Caco-2 (cell line): Measurements from ENCODE around the gene CCDC85C. TPM values are rescaled to one million over a fixed set of nuclear protein-coding genes. Genes with fewer than 3 reads are reported as not detected.

ENCODE experiments used
- BruUV-seq: library from RNA; stranded (reverse); fragments of 400-500 nt; replicated peaks from 2 replicates; lab custom pipeline; 2021; lab: Mats Ljungman, UMichigan
- CTCF ChIA-PET: fragments of 300-600 bp; sonication (Branson Sonifier 250); formaldehyde crosslinking; loops from one replicate; lab custom pipeline; 2022; ENCODE audit warnings: antibody characterized with exemption; lab: Charles Lee
- POLR2A ChIA-PET: fragments of 300-600 bp; sonication (Branson Sonifier 250); formaldehyde crosslinking; loops from one replicate; lab custom pipeline; 2022; ENCODE audit warnings: antibody characterized with exemption; lab: Charles Lee
- DNase-seq, 2 experiments: peaks; one replicate each; pipeline versions ENCODE4 v3.0.0 to v3.0.0-alpha.2; 2020 to 2022
- H3K27me3 ChIP-seq: replicated peaks from 2 replicates; pipeline ENCODE4 v1.6.0; 2011; ENCODE audit warnings: low read length; ENCODE audit not compliant: control insufficient read depth, insufficient read depth
- H3K36me3 ChIP-seq: 2 replicates; pipeline ENCODE4 v1.5.1; 2011; ENCODE audit warnings: low read length; ENCODE audit not compliant: control insufficient read depth, insufficient read depth
- H3K4me1 ChIP-seq: fragments of 250-450 bp; sonication (Bioruptor Pico); 2 replicates; pipeline ENCODE4 v1.5.1; 2020; ENCODE audit warnings: mild to moderate bottlenecking
- H3K4me3 ChIP-seq: 2 replicates; pipeline ENCODE4 v1.5.1; 2011; ENCODE audit warnings: low read depth, mild to moderate bottlenecking, control low read depth, low read length
- H3K9me3 ChIP-seq: fragments of 250-450 bp; sonication (Bioruptor Pico); 2 replicates; pipeline ENCODE4 v1.5.1; 2020; ENCODE audit warnings: mild to moderate bottlenecking, moderate library complexity
- H3K27ac Mint-ChIP-seq: one replicate; pipeline ENCODE4 v1.8.0; 2022; ENCODE audit warnings: mixed read lengths; ENCODE audit not compliant: unreplicated experiment
- H3K27me3 Mint-ChIP-seq: one replicate; pipeline ENCODE4 v1.8.0; 2022; ENCODE audit warnings: mixed read lengths; ENCODE audit not compliant: insufficient read depth, unreplicated experiment
- H3K36me3 Mint-ChIP-seq: one replicate; pipeline ENCODE4 v1.8.0; 2022; ENCODE audit warnings: mild to moderate bottlenecking, mixed read lengths; ENCODE audit not compliant: insufficient read depth, unreplicated experiment
- H3K4me1 Mint-ChIP-seq: one replicate; pipeline ENCODE4 v1.8.0; 2022; ENCODE audit warnings: low read depth, mixed read lengths; ENCODE audit not compliant: unreplicated experiment
- H3K4me3 Mint-ChIP-seq: one replicate; pipeline ENCODE4 v1.8.0; 2022; ENCODE audit warnings: mild to moderate bottlenecking, moderate library complexity, mixed read lengths; ENCODE audit not compliant: unreplicated experiment
- H3K9me3 Mint-ChIP-seq: one replicate; pipeline ENCODE4 v1.8.0; 2022; ENCODE audit warnings: mixed read lengths; ENCODE audit not compliant: unreplicated experiment
- intact Hi-C: fragments of 100-400 bp; cut with micrococcal nuclease; formaldehyde crosslinking; loops from one replicate; pipeline ENCODE4 v1.10.0; 2022; ENCODE audit not compliant: unreplicated experiment
- total RNA-seq: library from RNA; stranded (reverse); gene quantifications from 2 replicates; pipeline ENCODE4 v1.2.3, GENCODE V29; 2022
- TF ChIP-seq, protein P1 (sequence below), 2 experiments: fragments of 200-600 bp in 1 of 2; IDR thresholded peaks; 1 replicate in 1 of 2; 2 replicates in 1 of 2; pipeline versions ENCODE4 v1.5.1 to v1.8.0; 2011 to 2022; ENCODE audit warnings: antibody characterized with exemption in 1 of 2, control low read depth in 1 of 2, inconsistent platforms in 1 of 2, low read depth in 1 of 2, low read length in 1 of 2, mild to moderate bottlenecking in 1 of 2, moderate library complexity in 1 of 2; ENCODE audit not compliant: insufficient read depth in 1 of 2, severe bottlenecking in 1 of 2, unreplicated experiment in 1 of 2

CCDC85C gene
- total RNA-seq, 1 experiment from 2014 or later, result 76.2 TPM

DNA sequence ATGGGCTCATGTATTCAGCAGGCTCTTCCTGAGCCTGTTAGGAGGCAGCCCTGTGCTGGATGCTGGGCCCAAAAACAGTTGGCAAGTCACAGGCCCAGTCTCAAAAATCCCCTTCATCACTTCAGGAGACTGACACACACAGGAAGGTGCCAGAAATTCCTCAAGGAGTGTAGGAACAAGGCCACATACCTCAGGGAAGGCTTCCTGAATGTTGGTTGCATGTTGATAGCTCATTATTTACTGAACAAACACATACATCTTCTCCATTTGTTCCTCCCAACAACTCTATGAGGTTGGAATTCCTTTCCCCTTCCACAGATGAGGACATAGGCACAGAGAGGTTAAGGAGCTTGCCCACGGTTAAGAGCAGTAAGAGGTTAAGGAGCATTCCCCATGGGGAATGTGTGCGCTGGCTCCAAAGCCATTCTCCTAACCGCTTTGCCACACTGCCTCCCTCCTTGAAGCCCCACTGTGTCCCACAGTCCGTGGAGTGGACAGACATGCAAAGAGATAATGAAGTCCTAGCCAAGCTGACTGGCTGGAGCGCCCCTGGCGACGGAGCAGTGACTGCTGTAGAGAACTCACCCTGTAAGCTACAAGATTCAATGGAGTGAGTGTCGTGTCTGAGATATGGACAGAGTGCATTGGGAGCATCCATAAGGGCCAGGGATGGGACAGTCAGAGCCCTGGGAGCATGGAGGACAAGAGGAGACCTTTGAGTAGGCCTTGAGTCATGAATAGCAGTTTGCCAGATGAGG, 44.2 kb upstream of the CCDC85C start:
- Histone ChIP-seq H3K36me3 (no peaks in the 10 kb centered on the region), H3K4me1 (peaks cover 6% of the 10 kb centered on the region; the same call in 1 of the 2 replicates), H3K9me3 (no peaks in the 10 kb centered on the region), H3K27me3 (no peaks in the 10 kb centered on the region), H3K4me3 (no peak overlapping the region)
- BruUV-seq, result no TSS peak
- no peak overlapping the region for H3K27ac Mint-ChIP-seq
- H3K9me3 Mint-ChIP-seq, result no peaks in the 10 kb centered on the region
- H3K36me3 Mint-ChIP-seq, result peaks cover 5% of the 10 kb centered on the region
- ChIA-PET POLR2A (no interaction called here), CTCF (no interaction called here)
- TF ChIP-seq, protein P1, sequence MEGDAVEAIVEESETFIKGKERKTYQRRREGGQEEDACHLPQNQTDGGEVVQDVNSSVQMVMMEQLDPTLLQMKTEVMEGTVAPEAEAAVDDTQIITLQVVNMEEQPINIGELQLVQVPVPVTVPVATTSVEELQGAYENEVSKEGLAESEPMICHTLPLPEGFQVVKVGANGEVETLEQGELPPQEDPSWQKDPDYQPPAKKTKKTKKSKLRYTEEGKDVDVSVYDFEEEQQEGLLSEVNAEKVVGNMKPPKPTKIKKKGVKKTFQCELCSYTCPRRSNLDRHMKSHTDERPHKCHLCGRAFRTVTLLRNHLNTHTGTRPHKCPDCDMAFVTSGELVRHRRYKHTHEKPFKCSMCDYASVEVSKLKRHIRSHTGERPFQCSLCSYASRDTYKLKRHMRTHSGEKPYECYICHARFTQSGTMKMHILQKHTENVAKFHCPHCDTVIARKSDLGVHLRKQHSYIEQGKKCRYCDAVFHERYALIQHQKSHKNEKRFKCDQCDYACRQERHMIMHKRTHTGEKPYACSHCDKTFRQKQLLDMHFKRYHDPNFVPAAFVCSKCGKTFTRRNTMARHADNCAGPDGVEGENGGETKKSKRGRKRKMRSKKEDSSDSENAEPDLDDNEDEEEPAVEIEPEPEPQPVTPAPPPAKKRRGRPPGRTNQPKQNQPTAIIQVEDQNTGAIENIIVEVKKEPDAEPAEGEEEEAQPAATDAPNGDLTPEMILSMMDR (IDR thresholded peaks at IDR 0.05; ENCODE audit: insufficient read depth in 1 of 2, low read depth in 1 of 2, low read length in 1 of 2, severe bottlenecking in 1 of 2, unreplicated experiment in 1 of 2), result no peak
- intact Hi-C loops, result no loop called here
- no peak for DNase-seq
- no peaks in the 10 kb centered on the region for H3K4me1 Mint-ChIP-seq
- H3K4me3 Mint-ChIP-seq, result no peak overlapping the region
- H3K27me3 Mint-ChIP-seq, result no peaks in the 10 kb centered on the region

DNA sequence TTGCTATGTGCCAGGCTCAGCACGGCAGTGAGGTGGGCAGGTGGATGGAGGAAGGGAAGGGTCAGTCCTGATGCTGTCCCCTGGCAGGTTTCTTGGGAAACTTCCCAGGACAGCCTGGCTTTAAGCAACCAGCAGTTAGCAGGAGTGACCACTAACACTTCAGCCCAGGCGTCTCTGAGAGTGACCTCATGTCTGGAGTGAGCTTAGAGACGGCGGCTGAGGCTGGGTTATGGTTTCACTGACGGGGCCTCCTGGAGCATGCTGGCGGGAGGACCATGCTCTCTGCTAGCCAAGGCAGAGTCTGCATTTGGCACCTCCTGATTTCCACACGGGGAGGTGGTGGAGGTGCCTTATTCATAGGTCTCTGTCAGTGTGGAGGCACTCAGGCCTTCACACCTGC, 43.4 kb upstream of the CCDC85C start:
- H3K4me3 Mint-ChIP-seq, result no peak overlapping the region
- CTCF ChIA-PET, result no interaction called here
- BruUV-seq, result no TSS peak

DNA sequence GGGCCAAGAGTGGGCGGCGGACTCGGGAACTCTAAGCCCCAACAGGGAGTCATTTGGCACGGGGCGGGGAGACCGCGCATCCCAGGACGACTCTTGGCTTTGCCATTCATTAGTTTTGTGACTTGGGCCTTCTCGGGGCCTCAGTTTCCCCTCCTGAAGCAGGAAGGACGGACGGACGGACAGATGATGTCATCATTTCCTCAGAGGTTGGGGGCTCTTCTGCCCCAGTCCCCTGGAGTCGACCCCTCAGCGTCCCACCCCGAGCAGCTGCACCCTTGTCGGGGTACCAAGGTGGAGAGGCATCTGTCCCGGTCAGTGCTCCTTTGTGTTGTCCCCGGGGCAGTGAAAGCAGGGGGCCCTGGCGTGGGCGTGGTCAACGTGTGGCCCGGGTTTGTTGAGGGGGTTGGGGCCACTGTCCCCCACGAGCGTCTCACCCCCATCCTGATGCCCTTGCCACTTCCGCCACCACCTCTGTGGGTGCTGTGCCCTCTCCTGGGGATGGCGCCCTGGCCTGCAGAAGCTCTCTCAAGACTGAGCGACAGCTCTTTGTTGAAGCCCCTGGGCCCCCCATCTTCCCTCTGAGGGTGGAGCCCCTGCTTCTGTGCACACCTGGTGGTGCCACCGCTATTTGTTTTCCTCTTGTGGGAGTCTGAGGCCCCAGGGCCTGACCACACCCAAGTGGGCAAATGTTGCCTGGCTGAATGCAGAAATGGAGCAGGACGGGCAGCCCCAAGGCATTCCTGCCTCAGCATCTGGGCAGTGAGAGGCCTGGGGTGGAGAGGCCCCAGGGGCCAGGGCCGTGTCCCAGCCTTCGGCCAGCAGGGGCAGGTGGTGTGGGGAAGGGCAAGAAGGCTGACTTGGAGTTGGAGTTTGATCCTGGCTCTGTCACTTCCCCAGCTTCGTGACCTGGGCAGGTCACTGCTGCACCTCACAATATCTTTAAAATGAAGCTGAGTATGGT, 41.8 kb upstream of the CCDC85C start:
- BruUV-seq, result no TSS peak
- peak in 1 of 2 experiments; percentile 10 for DNase-seq
- H3K27ac Mint-ChIP-seq, result no peak overlapping the region
- no peaks in the 10 kb centered on the region for H3K9me3 Mint-ChIP-seq
- no peaks in the 10 kb centered on the region for H3K9me3 ChIP-seq
- CTCF ChIA-PET, result no interaction called here
- H3K27me3 Mint-ChIP-seq, result no peaks in the 10 kb centered on the region
- H3K4me1 Mint-ChIP-seq, result no peaks in the 10 kb centered on the region
- TF ChIP-seq, protein P1 (IDR thresholded peaks at IDR 0.05; ENCODE audit: insufficient read depth in 1 of 2, low read depth in 1 of 2, low read length in 1 of 2, severe bottlenecking in 1 of 2, unreplicated experiment in 1 of 2), result no peak
- H3K27me3 ChIP-seq, result no peaks in the 10 kb centered on the region
- intact Hi-C loops, result no loop called here
- no peaks in the 10 kb centered on the region for H3K36me3 ChIP-seq
- POLR2A ChIA-PET, result no interaction called here
- H3K4me3 Mint-ChIP-seq, result peak overlapping the region; percentile 67
- peaks cover 6% of the 10 kb centered on the region; the same call in 1 of the 2 replicates for H3K4me1 ChIP-seq
- H3K36me3 Mint-ChIP-seq, result peaks cover 5% of the 10 kb centered on the region
- peak overlapping the region; percentile 50 for H3K4me3 ChIP-seq

More for the DNA sequence above, 43.4 kb upstream of the CCDC85C start:
- H3K27me3 ChIP-seq, result no peaks in the 10 kb centered on the region
- Mint-ChIP-seq H3K27me3 (no peaks in the 10 kb centered on the region), H3K36me3 (peaks cover 5% of the 10 kb centered on the region), H3K4me1 (no peaks in the 10 kb centered on the region), H3K9me3 (no peaks in the 10 kb centered on the region), H3K27ac (no peak overlapping the region)
- H3K9me3 ChIP-seq, result no peaks in the 10 kb centered on the region
- POLR2A ChIA-PET, result no interaction called here
- DNase-seq, result no peak
- no peak overlapping the region for H3K4me3 ChIP-seq
- intact Hi-C loops, result no loop called here
- H3K4me1 ChIP-seq, result peaks cover 6% of the 10 kb centered on the region; the same call in 1 of the 2 replicates
- no peaks in the 10 kb centered on the region for H3K36me3 ChIP-seq
- TF ChIP-seq, protein P1 (IDR thresholded peaks at IDR 0.05; ENCODE audit: insufficient read depth in 1 of 2, low read depth in 1 of 2, low read length in 1 of 2, severe bottlenecking in 1 of 2, unreplicated experiment in 1 of 2), result no peak
